Ovary (tissue), 3 donors: Measurements from ENCODE around the gene CRIM1.

Source experiments
- EP300 ChIP-seq: sonication (generic); formaldehyde crosslinking; IDR thresholded peaks from one replicate; pipeline ENCODE4 v1.6.1; 2017; ENCODE audit warnings: antibody characterized with exemption
- POLR2A ChIP-seq: fragments of 450-650 bp; IDR thresholded peaks from one replicate; pipeline ENCODE4 v1.6.1; 2017; ENCODE audit warnings: antibody characterized with exemption, mild to moderate bottlenecking, moderate library complexity
- TF ChIP-seq, protein P1 (sequence below), 3 donors: fragments of 450-650 bp in 2 of 3; fragments of 200-600 bp in 1 of 3; IDR thresholded peaks; one replicate each; pipeline versions ENCODE4 v1.5.1 to v1.8.0; 2016 to 2022; ENCODE audit warnings: antibody characterized with exemption in 3 of 3, mild to moderate bottlenecking in 1 of 3
- donor health status: DM: no; HTN: no; CAD: no.

DNA sequence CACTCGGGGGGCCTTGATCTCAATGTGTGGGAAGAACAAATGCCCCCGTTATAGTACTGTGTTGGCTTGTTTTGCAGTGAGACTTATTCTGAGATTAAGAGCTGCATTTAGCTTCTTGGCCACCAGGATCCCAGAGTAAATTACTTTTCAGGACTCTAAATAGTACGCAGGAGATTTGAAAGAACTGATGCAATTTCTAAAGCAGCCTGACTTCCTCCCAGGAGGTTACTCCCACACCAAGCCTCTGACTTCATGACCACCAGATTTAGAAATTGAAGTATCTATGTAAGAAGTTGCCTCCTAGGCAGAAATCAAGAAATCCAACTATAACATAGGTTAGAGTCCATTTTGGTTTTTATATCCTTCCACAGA, 175.4 kb downstream of the CRIM1 start:
- TF ChIP-seq, protein P1, sequence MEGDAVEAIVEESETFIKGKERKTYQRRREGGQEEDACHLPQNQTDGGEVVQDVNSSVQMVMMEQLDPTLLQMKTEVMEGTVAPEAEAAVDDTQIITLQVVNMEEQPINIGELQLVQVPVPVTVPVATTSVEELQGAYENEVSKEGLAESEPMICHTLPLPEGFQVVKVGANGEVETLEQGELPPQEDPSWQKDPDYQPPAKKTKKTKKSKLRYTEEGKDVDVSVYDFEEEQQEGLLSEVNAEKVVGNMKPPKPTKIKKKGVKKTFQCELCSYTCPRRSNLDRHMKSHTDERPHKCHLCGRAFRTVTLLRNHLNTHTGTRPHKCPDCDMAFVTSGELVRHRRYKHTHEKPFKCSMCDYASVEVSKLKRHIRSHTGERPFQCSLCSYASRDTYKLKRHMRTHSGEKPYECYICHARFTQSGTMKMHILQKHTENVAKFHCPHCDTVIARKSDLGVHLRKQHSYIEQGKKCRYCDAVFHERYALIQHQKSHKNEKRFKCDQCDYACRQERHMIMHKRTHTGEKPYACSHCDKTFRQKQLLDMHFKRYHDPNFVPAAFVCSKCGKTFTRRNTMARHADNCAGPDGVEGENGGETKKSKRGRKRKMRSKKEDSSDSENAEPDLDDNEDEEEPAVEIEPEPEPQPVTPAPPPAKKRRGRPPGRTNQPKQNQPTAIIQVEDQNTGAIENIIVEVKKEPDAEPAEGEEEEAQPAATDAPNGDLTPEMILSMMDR (IDR thresholded peaks at IDR 0.05) = no peak
- TF ChIP-seq POLR2A (no peak), EP300 (no peak)
